ENCODE measurements around the gene PDZD2. TPM values are rescaled to one million over a fixed set of nuclear protein-coding genes. Genes with fewer than 3 reads are reported as not detected.

The PDZD2 gene
- polyA plus RNA-seq, 3 donors = 0.10 TPM; not detected in 2

- H3K27ac ChIP-seq (ENCODE audit: low read depth in 1 of 2, low read length in 2 of 2) = no peak overlapping the region
- TF ChIP-seq, protein P1, sequence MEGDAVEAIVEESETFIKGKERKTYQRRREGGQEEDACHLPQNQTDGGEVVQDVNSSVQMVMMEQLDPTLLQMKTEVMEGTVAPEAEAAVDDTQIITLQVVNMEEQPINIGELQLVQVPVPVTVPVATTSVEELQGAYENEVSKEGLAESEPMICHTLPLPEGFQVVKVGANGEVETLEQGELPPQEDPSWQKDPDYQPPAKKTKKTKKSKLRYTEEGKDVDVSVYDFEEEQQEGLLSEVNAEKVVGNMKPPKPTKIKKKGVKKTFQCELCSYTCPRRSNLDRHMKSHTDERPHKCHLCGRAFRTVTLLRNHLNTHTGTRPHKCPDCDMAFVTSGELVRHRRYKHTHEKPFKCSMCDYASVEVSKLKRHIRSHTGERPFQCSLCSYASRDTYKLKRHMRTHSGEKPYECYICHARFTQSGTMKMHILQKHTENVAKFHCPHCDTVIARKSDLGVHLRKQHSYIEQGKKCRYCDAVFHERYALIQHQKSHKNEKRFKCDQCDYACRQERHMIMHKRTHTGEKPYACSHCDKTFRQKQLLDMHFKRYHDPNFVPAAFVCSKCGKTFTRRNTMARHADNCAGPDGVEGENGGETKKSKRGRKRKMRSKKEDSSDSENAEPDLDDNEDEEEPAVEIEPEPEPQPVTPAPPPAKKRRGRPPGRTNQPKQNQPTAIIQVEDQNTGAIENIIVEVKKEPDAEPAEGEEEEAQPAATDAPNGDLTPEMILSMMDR (IDR thresholded peaks at IDR 0.05) = no peak
- Mint-ChIP-seq H3K27ac (no peak overlapping the region), H3K36me3 (no peaks in the 10 kb centered on the region), H3K4me1 (no peaks in the 10 kb centered on the region), H3K4me3 (no peak overlapping the region), H3K9me3 (no peaks in the 10 kb centered on the region), H3K27me3 (ENCODE audit: low read depth in 3 of 3) (peaks cover 0 to 3% (median 0%) of the 10 kb centered on the region in 3 donors)
- H3K4me1 ChIP-seq (ENCODE audit: control insufficient read depth in 1 of 2, insufficient read depth in 2 of 2, low read length in 2 of 2) = no peaks in the 10 kb centered on the region
- H3K4me3 ChIP-seq (replicated peaks in 1 of 3; ENCODE audit: low read depth in 2 of 3, low read length in 3 of 3) = no peak overlapping the region
- no peaks in the 10 kb centered on the region for H3K27me3 ChIP-seq (ENCODE audit: control insufficient read depth in 2 of 2, insufficient read depth in 2 of 2, low read length in 2 of 2)
- no peak for DNase-seq
- H2AFZ ChIP-seq (ENCODE audit: insufficient read depth, low read depth, low read length, poor library complexity, severe bottlenecking) = no peak overlapping the region
- no peaks in the 10 kb centered on the region for H3K36me3 ChIP-seq (replicated peaks in 1 of 2; ENCODE audit: control insufficient read depth in 1 of 2, insufficient read depth in 2 of 2, low read length in 2 of 2)
- H4K20me1 ChIP-seq (ENCODE audit: insufficient read depth, low read length) = no peaks in the 10 kb centered on the region
- intact Hi-C loops (cut with micrococcal nuclease) = no loop called here
- no peaks in the 10 kb centered on the region for H3K9me3 ChIP-seq (replicated peaks in 1 of 2; ENCODE audit: control insufficient read depth in 1 of 2, insufficient read depth in 1 of 2, low read length in 2 of 2)
- H3K79me2 ChIP-seq (ENCODE audit: insufficient read depth, low read length) = no peaks in the 10 kb centered on the region
- H3K4me2 ChIP-seq (replicated peaks; ENCODE audit: extremely low read depth, low read length, poor library complexity, severe bottlenecking) = no peak overlapping the region
- no peak overlapping the region for H3K9ac ChIP-seq (ENCODE audit: insufficient read depth, low read length, poor library complexity, severe bottlenecking)
- no CpG with 5 or more reads among the region's 1 CpG for WGBS (ENCODE audit: insufficient coverage)
These were observed 33.0 kb upstream of the PDZD2 start for GRCh38 chr5:31605920-31606319.

DNA sequence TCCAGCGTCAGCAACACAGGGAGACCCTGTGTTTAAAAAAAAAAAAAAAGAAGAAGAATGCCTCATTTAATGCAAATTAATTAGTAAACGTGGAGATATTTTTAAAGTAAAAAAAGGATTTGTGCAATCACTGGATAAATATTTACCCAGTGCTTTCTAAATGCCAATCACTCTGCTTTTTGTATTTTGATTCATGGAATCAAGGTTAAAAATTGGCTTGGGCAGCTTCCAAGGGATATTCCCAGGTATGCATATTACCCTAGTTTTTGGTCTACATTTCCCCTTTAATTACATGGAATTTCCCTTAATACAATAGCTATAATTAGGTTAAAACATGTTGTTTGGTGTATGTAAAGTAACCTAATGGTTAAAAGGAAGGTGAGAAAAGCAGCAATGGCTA lies 31.4 kb upstream of the PDZD2 start:
- TF ChIP-seq, protein P1 (IDR thresholded peaks at IDR 0.05) = no peak
- H2AFZ ChIP-seq (ENCODE audit: insufficient read depth, low read depth, low read length, poor library complexity, severe bottlenecking) = no peak overlapping the region
- no CpG with 5 or more reads among the region's 2 CpGs for WGBS (ENCODE audit: insufficient coverage)

More for the DNA sequence above, 31.4 kb upstream of the PDZD2 start:
- H3K9me3 Mint-ChIP-seq = no peaks in the 10 kb centered on the region
- H4K20me1 ChIP-seq (ENCODE audit: insufficient read depth, low read length) = no peaks in the 10 kb centered on the region
- no peaks in the 10 kb centered on the region for H3K79me2 ChIP-seq (ENCODE audit: insufficient read depth, low read length)
- H3K27me3 Mint-ChIP-seq (ENCODE audit: low read depth in 3 of 3) = no peaks in the 10 kb centered on the region
- no peaks in the 10 kb centered on the region for H3K4me1 ChIP-seq (ENCODE audit: control insufficient read depth in 1 of 2, insufficient read depth in 2 of 2, low read length in 2 of 2)
- H3K27me3 ChIP-seq (ENCODE audit: control insufficient read depth in 2 of 2, insufficient read depth in 2 of 2, low read length in 2 of 2) = no peaks in the 10 kb centered on the region
- no peak overlapping the region for H3K4me3 Mint-ChIP-seq
- no peaks in the 10 kb centered on the region for H3K36me3 ChIP-seq (replicated peaks in 1 of 2; ENCODE audit: control insufficient read depth in 1 of 2, insufficient read depth in 2 of 2, low read length in 2 of 2)
- DNase-seq = no peak
- H3K36me3 Mint-ChIP-seq = no peaks in the 10 kb centered on the region
- no peak overlapping the region for H3K4me3 ChIP-seq (replicated peaks in 1 of 3; ENCODE audit: low read depth in 2 of 3, low read length in 3 of 3)
- no peak overlapping the region for H3K27ac ChIP-seq (ENCODE audit: low read depth in 1 of 2, low read length in 2 of 2)
- intact Hi-C loops (cut with micrococcal nuclease) = no loop called here
- H3K9ac ChIP-seq (ENCODE audit: insufficient read depth, low read length, poor library complexity, severe bottlenecking) = no peak overlapping the region
- H3K4me1 Mint-ChIP-seq = no peaks in the 10 kb centered on the region
- peak overlapping the region in 1 of 7 donors; percentile 80 for H3K27ac Mint-ChIP-seq
- H3K4me2 ChIP-seq (replicated peaks; ENCODE audit: extremely low read depth, low read length, poor library complexity, severe bottlenecking) = no peak overlapping the region
- no peaks in the 10 kb centered on the region for H3K9me3 ChIP-seq (replicated peaks in 1 of 2; ENCODE audit: control insufficient read depth in 1 of 2, insufficient read depth in 1 of 2, low read length in 2 of 2)

Measured in CD14-positive monocyte (primary cell).